Pons (tissue), 1 donor: ENCODE measurements around the gene LHPP.
A peak's percentile ranks its signal among the peaks of the same experiment; 100 is the strongest.

ENCODE experiments used
- DNase-seq: peaks from one replicate; pipeline ENCODE4 v3.0.0-alpha.2; 2016; ENCODE audit warnings: low spot score

The LHPP gene

DNA sequence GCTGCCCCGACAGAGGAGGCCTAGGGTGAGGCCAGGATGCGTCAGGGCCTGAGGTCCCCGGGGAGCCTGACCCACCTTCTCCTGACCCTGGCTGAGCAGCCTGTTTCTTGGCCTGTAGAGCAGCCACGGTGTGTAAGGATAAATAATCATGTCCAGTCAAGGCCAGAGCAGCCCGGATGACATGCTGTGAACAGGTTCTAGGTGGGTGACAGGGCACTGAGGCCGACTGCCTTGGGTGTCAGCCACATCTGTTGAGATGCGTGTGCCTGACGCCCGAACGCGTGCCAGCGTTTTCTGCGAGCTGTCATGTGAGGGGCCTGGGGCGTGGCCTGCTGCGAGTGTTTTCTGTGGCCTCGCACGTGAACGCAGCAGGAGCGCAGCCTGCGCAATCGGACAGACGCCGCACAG is 164.2 kb downstream of the LHPP start:
- DNase-seq, result no peak

DNA sequence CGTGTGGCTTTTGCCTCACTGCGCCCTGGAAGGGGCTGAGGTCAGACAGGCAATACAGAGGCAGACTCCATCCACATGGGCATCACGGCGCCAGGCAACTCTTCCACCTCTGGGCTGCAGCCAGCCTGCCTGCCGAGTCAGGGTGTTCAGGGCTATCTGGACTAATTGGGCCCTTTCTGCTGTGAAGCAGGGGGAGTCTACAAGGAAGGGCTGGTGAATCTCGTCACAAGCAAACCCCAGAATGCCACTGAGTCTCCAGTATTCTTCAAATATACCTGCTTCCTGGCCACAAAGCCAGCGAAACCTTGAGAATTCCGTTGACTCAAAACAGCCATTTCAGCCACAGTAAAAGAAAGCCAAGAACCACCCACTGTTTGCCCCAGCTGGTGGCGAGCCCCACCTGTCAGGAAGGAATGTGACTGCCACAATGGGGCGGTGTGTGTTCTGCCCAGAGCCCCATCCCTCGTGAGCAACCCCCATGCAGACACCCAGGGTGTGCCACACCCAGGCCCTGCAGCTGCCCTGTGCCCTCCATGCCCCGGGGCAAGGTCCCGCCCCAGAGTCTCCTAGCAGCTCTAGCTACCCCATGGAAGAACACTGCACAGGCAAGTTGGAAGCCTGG is 165.2 kb downstream of the LHPP start:
- DNase-seq, result no peak

DNA sequence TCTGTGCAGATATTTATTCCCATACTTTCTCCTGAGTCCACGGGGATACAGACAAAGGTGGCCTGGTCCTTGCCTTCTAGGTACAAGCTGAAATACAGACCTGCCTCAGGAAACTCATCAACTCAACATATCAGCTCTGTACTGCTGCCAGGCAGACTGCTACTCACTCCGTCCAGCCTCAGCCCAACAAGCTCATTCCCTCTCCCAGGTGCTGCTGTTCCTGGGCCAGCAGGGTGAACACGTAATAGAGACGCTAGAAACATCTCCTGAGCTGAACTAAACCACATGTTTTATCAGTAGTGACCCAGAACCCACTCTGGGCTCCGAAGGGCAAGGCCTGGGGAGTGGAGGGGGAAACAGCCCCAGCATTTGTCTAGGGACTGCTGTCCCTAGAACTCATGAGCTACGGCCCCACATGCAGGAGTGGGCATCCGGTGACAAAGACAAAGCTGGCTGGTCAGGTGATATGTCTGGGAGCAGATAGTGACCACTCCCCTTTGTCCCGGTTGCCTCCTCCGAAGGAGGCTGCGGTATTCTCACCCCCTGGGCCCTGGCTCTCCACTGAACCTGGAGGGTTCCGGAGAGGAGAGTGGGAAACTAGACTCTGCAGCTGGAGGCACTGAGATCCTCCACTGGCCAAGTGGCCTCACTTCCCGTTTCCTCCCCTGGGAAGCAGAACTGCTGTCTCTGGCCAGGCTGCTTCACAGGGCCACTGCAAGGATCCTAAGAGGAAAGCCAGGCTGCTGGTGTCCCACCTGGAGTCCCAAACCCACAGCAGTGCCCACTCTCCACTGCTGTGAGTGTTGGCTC is 166.4 kb downstream of the LHPP start:
- no peak for DNase-seq

DNA sequence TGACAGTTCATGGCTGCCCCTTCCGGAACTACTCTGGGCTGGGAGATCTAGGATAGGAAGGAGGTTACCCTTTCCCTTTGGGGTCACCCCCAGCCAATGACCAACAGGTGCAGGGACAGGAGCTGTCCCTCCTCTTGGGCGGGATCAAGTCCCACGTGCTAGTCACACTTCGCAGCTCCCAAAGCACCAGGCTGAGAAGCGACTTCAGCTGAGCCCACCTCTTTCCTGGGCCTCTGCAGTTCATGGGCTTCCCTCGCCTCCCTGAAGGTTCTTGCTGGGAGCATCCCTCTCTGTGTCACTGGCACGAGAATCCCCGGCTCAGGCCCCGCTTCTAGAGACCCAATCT is 167.0 kb downstream of the LHPP start:
- DNase-seq, result no peak

DNA sequence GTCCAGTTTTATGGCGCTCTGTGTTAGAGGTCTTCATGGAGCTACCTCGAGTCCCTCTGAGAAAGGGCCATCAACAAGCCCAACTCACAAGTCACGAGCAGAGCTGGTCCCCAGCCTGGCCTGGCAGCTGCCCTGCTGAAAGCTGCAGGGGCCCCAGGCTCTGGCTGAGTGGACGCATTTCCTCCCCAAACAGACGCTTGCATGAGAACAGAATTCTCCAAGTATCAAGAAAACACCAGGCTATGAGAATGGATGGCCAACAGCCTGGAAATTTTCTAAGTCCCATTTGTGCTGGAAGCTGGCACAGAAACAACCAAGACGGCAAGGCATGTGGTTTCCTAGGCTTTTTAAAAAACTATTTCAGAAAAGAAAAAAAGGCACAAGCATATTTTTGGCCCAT is 167.8 kb downstream of the LHPP start:
- peak; percentile 90 for DNase-seq

DNA sequence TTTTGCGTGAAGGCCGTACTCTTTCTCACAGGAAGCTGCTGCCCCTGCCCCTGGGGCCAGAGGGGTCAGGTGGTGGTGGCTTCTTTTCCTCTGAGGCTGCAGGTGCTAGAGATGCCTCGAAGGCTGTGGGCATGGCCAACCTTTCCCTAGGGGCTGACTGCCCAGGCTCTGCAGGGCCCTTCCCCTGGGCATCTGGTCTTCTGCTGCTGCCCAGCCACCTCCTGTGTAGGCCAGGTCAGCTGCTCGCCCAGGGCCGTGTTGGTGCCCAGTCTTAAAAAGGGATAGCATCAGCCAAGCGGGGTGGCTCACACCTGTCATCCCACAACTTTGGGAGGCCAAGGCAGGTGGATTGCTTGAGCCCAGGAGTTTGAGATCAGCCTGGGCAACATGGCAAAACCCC is 168.2 kb downstream of the LHPP start:
- DNase-seq, result no peak

DNA sequence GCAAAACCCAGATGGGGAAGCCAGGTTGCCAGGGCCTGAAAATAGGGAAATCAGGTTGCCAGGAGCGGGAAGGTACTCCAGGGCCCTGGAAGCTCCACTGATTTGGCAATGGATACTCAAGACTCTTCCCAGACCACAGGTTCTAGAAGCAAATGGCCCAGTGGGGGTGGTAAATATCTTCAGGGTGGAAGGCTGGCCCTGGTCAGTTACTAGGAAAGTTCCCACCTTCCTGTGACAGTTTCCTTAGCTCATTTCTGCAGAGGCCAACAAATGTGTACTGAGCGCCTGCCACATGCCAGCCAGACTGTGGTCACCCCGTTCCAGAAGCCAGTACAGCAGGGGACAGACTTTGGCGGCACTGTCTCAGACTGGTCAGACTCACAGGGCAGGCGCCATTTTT is 168.9 kb downstream of the LHPP start:
- no peak for DNase-seq

DNA sequence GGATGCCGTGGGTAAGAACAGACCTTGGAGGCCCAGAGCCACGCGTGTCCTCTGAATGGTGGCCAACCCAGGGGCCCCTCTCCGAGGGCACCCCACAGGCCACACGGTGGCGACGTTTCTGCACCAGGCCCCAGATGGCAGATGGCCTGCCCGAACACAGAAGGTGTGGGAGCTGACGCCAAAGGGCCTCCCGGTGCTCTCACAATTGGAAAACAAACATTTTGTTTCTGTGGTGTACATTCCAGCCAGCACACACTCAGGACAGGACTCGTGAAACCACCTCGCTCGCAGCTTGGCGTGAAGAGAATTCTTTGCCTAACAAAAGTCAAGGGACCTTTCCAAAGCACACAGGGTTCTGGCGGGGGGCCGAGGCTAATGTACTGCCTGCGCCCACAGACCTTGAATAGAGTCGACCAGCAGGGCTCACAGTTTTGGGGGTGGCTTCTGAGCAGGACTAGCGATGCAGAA is 170.5 kb downstream of the LHPP start:
- DNase-seq, result peak; percentile 57

DNA sequence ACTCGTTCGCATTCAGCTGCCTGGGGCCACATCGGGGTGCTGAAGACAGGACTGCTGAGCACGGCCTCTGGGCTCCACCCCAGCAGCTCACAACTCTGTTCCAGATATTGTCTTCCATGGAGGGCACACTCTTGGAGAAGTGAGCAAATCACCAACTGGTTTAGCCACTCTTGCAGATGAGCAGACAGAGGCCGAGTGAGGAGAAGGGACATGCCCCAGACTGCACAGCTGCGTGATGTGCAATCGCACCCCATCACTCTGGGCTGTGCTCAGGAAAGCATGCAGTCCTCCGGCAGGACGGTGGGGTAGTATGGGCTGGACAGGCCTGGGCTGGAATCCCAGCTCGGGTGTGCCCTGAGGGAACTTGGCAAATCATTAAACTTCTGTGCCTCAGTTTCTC is 170.9 kb downstream of the LHPP start:
- no peak for DNase-seq

DNA sequence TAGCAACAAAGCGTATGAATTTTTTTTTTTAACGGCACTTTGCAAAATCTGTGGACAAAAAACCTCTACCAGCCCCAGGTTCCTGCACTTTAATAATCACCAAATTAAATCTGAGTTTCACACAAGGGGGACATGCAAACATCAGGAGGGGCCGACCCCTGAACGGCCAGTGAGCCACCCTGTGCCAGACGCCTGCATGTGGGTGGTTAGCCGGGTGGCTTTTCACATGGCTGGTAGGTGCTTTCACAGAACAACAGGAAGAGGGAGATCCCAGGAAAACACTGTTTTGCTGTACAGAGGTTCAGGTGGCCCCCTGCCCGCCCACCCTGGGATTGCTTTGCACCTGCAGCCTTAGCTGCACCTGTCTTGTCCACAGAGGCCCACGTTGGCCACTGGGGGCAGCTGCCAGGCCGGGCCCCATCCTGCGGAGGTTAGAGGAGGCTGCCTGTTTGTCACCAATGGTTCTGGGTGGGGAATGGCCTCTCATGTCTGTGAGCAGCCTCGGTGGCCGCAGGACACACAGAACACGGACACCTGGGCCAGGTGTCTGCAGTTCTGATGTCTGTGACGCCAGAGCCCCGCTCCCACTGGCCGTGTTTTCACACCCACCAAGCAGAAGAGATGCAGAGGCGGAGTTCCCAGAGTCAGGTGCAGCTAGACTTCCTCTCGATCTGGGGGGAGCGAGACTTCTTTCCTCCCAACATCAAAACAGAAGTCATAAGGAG is 174.8 kb downstream of the LHPP start:
- DNase-seq, result no peak

DNA sequence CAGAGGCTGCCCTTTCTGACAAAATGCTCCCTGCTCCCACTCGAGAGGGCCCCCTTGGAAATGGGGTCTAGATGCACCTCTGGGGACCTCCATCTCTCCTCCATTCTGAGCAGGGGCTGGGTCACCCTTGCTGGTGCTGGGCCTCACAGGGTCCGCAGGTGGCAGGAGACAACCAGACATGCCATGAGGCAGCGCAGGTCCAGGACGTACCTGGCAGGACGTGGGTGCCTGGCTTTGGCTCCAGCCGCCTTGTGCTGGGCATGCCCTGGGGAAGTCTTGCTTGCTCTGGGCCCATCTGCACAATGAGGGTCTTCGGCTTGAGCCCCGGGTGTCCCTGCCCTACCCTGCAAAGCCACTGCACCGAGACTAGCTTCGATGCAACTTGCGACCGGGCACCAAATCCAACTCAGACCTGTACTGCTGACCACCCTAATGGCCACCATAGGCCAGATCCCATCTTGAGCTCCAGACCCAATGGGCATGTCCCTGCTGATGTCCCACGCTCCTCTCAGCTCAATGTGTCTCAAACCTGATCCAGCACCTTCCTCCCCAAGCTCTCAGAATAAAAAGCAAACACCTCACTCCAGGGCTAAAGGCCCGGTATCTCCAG is 175.6 kb downstream of the LHPP start:
- no peak for DNase-seq

DNA sequence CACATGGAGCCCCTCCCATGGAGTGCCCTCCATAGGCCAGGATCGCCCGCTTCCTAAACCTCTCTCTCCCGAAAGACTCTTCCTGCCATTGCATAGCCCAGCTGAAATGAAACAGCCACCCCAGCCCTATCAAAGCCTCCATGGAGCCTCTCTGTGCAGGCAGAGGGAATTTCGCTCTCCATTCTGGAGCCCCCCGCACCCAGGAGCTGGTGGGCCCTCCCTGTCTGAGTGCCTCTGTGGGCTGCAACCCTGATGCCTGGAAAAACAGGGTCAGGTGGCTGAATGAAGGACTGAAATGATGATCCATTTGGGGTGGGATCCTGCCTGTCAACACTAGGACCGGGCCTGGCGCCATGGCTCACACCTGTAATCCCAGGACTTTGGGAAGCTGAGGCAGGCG is 176.1 kb downstream of the LHPP start:
- no peak for DNase-seq

DNA sequence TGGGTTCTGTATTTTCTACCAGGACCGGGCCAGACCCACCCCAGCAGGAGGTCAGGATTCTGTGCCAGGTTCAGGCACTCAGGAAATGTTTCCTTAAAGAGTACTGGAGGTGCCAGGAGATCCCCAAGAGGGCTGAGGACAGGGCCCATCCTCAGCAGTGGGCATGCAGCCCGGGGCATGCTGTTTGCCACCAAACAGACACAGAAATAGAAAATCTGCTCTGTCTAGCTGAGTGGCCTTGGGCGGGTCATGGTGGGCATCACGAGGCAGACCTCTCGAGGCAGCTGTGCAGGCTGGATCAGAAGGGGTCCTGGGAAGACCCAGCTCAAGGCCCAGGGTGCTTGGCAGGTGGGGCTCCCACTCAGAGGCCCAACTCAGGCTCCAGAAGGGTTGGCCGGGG is 177.6 kb downstream of the LHPP start:
- no peak for DNase-seq

DNA sequence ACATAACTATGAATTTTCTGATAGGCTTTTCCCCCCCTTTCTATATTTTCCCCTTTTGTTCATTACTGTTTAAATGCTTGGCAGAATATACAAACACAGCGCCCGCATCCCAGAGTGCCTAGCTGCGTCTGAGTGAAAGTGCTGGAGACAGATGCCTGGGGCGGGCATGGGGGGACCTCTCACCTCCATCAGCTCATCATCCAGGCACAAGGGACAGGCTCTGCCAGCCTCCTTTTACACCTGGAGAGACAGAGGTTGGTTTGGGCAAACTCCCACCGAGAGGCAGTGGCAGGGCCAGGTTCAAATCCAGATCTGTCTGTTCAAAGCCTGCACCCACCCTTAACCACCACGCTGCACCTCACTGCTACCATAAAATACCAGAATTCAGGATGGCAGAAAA is 178.0 kb downstream of the LHPP start:
- DNase-seq, result no peak

DNA sequence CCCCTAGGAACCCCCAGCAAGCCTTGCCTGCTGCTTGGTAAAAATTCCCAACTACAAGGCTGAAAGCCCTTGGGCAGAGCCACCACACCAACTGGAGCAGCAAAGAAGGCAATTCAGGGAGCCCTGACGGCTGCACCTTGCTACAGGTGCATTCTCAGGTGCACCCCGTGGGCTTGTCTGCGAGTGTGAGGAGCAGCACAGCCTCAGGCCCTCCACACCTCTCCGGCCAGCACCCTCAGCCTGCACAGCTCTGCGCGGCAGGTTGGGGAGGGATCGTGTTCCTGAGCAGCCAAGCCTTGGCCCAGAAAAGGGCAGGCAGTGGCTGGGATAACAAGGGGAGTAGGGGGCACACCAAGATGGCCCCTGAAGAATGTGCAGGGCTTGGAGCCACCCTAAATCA is 178.4 kb downstream of the LHPP start:
- DNase-seq, result no peak

DNA sequence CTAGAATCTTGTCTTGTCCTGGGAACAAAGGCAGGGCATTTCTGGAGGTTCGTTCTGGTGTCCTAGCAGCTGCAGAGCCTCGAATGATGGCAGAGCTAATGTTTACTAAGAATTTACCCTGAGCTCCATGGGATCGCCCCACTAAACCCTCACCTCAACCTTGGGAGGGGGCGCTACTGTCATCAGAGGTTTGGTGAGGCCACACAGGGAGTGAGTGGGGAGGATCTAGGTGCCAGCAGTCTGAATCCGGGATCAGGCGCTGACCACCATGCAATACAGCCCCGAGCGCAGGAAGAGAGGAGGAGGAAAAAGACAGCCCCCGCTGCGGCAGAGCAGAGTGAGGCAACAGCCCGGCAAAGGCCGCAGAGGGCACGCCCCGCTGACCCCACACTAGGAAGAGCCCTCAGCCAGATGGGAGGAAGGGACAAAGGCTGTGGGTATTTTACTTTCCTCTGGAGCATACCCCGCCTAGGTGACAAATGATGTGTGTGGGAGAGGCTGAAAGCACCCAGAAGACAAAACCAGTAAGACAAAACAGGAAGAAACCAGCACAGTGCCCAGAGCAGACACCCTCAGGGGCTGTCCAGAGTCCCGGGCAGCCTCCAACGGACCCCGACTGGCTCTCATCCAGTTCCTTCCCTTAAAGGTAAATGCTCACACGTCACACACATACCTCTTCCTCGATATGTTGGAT is 179.1 kb downstream of the LHPP start:
- DNase-seq, result no peak

DNA sequence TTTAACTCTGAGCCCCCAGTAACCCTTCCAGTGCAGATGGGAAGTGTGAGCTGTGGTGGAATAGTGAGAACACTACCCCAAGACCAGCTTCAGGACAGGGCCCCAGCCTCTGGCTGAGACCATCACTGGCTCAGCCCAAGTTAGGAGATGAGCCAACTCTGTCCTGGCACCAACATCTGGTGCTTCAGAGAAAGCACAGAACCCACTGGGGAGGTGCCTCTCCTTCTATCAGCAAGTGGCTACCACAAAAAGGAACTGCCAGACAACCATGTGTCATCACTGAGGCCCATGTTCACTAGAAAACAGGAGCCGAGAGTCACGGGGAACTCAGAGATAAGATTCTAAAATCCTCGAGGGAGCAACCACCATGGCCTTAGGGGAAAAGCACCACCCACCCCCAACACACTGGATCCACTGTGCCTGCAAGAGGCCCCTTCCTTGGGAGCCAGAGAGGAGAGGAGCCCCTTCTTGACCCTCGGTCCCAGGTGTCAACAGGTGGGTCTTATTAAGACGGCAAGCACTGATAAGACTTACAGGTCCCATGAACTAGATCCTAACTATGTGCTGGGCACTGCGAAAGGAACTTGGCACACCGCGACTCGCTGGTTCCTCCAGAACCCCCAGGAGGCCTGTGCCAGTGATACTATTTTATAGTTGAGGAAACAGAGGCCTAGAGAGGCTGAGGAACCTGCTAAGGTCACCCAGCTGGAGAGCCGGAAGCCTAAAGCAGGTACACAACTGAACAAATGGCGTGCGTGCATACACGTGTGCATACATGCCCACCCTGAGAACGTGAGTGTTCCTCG is 179.9 kb downstream of the LHPP start:
- peak; percentile 78 for DNase-seq

DNA sequence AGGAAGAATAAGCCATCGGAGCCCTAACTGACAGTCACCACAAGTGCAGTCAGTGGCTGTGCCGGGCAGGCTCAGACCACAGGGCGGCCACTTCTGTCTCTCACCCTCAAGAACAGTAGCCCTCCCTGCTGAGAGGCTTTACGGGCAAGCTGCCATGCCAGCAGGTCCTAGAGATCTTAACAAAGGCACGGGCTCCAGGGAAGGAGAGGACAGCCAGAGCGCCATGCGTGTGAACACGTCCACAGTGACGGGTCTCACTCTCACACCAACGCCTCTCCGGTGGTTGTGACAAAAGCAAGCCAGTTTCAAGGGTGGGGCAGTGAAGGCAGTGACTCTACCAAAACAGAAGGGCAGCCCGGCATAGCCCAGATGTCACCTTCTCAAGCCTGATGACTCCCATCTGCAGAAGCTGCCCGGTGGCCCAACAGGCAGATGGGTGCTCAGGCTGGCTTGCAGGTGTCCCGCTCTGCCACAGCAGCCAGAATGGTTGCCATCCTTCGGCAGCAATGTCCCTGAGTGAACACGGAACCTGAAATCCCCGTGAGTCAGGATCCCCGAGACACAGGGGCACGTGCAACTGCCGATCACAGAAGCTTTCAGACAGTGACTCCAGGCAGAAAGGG is 180.6 kb downstream of the LHPP start:
- no peak for DNase-seq

DNA sequence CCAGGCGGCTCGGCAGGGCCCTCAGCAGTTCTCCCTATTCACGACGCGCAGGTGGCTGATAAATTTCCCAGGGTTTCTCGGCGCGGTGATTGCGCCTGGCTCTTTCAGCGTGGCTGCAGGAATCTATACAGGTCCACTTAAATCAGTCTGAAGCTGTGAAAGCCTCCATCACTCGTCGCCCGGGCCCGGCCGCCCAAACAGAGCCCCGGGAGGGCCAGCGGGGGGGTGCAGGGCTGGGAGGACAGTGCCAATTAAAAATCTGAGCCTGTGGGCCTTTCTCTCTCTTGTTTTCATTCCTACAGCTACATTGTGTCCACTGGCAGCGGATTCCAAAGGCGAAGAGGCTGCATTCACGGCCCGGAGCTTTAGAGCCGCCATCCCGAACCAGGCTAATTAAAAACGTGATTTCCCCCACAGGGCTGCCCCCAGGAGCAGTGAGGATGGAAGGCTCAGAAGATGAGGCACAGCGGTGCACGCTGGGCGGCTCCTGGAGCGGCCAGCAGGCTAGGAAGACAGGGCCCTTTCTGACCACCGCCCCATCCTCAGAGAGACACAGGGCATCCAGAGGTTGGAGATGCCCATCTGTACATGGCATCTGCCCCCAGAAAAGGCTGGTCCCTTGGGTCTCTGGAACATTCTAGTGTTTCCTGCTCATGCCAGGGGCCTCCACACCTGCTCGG is 181.8 kb downstream of the LHPP start:
- DNase-seq, result no peak

DNA sequence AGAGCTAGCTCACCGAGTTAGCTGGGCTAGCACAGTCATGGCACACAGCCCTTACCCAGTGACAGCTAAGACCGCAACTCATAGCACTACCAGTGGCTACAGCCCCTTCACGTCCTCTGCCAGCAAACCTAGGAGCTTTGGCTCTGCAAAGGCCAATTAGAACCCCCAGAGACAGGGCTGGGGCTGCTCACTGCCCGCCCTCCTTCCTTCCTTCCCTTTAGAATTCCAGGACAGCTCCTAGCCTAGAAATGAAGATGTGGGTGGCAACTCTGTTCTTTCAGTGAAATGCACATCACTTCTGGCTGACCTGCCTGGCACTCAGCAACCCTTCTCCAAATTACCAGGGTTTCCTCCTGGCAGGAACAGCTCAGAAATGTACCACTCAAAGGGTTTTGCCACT is 182.6 kb downstream of the LHPP start:
- DNase-seq, result no peak
